HG02970 (cell line): ENCODE measurements around the gene GPX4.
A peak's percentile ranks its signal among the peaks of the same experiment; 100 is the strongest.

Experiments used
- ATAC-seq: cut with Tn5 transposase; IDR thresholded peaks from one replicate; pipeline ENCODE4 v1.9.1; 2021; ENCODE audit warnings: mild to moderate bottlenecking, moderate library complexity, moderate number of reproducible peaks; ENCODE audit not compliant: unreplicated experiment, low FRiP score

GPX4 gene

DNA sequence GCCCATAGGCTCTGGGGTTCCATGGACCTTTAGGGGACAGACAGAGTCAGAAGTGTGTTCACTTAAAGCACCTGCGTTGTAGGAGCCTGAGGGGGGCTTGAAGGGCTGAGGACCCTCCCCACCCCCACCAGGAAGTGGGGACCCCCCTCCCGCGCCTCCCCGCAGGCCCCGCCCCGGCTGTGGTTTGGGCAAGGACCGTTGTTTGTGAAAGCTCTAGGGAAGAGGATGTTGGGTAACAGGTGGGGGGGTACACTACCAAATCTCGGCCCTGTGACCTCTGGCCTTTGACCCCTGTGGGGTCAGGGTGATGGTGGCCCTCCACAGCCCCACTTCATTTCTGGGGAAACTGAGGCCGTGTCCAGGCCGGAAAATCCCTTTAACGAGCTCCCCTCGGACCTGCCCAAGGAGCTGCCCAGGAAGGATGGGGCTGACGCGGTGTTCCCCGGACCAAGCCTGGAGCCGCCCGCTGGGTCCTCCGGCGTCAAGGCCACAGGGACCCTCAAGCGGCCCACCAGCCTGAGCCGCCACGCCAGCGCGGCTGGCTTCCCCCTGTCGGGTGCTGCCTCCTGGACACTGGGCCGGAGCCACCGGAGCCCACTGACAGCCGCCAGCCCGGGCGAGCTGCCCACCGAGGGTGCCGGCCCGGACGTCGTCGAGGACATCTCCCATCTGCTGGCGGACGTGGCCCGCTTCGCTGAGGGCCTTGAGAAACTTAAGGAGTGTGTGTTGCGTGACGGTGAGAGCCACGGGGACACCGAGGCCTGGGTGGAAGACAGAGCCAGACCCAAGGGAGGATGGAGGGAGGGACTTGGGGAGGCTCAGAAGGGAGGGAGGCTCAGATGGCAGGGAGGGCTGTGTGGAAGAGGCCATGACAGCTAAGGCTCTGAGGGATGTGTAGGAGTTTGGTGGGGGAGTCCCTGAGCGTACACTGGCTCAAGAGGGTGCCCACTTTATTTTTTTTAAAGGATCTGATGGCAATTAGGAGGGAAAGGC is 35.5 kb upstream of the GPX4 start:
- ATAC-seq, result no peak

DNA sequence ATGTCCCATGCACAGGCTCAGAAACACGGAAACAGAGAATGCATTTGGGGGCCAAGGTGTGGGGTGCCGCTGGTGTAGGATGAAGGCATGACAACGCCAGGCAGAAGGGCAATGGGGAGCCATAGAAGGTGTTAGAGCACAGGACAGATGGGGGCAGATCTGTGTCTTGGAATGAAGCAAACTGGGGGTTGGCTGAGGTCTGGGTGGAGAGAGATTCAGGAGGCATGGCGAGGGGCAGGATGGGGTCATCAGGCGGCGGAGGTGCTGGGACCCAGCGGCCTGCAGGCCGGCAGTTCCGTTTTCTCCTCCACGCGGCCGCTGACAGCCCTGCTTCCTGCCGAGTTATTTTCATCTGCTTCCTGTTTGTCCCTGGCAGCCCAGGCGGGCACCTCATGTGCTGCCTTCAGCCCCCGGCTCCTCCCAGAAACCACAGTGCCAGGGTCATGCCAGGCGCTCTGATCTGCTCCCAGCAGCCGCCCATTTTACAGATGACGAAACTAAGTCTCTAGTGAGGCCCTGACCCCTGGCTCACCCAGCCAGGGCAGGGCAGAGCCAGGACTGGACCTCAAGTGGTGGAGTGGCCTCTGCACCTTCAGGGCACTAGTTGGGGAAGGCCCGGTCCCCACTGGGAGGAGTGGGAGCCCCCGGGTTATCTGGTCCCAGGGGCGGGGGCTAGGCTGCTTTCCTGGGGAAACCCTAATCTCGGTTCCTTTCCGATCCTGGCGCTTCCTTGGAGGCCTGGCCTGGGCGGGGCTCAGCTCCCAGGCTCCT is 34.6 kb upstream of the GPX4 start:
- ATAC-seq, result no peak

DNA sequence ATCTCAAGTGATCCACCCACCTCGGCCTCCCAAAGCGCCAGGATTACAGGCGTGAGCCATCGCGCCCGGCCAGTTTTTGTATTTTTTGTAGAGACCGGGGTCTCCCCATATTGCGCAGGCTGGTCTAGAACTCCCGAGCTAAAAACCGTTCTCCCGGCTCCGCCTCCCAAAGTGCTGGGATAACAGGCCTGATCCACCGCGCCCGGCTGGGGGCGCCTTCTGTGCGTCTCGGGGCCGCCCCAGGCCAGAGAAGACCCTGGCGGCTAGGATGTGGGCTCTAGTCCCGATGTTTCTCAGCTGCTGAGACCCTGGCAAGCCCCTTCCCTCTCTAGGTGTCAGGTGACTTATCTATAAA is 33.2 kb upstream of the GPX4 start:
- no peak for ATAC-seq

DNA sequence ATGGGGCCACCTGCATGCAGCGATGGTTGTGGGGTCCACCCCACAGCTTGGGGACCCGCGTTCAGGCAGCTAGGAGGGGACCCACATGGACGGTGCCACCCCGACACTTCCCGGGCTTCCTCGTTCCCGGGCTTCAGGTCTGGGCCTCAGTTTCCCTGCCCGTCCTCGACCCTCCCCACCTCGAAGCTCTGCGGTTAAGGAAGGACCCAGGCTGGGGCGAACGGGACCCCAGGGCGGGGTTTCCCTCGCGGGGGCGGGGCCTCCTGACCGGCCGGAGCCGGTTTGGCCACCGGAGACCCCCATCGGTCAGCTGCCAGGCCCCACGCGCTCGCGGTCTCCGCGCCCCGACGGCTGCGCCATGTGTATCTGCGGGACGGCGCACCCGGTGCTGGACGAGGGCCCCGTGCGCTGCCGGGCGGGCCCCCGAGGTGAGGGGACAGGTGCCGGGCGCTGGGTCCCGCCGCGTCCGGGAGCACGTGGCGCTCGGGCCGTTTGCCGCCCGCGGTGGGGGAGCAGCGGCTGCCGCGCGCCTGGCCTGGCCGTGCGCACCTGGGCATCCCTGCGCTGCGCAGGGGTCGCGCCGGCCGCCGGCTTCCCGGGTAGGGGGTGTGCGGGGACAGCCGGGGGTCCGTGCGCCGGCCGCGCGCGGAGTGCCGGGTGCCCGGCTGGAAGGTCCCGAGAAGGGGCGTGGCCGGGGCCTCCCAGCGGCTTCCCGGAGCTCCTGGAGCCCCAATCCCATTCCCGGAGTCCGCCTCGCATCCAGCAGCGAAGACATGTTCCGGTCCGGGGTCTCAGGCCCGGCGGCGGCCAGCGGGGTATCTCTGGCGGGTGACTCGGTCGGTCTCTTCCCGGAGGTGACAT is 32.6 kb upstream of the GPX4 start:
- no peak for ATAC-seq

DNA sequence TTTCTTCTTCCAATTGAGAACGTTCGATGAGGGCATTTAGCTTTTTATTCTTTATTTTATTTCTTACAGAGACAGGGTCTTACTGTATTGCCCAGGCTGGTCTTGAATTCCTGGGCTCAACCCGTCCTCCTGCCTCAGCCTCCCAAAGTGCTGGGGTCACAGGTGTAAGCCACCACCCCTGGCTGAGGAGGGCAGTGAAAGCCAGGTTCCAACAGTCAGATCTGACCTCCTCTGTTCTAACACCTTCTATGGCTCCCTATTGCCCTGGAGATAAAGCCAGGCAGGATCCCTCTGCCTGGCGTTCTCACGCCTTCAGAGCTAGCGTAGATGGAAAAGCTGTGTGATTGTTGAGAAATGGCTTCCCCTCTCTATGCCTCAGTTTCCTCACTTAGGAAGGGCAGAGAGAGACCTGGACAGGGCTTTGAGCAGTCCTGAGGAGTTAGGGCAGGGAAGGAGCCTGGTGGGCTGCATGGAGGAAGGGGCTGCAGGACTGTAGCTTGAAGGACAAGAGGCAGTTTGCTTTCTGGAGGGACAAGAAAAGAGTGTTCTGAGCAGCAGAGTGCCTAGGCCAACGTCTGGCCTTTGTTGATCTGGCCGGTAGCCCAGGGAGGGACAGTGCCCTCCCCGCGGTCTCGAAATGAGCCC is 31.3 kb upstream of the GPX4 start:
- no peak for ATAC-seq

DNA sequence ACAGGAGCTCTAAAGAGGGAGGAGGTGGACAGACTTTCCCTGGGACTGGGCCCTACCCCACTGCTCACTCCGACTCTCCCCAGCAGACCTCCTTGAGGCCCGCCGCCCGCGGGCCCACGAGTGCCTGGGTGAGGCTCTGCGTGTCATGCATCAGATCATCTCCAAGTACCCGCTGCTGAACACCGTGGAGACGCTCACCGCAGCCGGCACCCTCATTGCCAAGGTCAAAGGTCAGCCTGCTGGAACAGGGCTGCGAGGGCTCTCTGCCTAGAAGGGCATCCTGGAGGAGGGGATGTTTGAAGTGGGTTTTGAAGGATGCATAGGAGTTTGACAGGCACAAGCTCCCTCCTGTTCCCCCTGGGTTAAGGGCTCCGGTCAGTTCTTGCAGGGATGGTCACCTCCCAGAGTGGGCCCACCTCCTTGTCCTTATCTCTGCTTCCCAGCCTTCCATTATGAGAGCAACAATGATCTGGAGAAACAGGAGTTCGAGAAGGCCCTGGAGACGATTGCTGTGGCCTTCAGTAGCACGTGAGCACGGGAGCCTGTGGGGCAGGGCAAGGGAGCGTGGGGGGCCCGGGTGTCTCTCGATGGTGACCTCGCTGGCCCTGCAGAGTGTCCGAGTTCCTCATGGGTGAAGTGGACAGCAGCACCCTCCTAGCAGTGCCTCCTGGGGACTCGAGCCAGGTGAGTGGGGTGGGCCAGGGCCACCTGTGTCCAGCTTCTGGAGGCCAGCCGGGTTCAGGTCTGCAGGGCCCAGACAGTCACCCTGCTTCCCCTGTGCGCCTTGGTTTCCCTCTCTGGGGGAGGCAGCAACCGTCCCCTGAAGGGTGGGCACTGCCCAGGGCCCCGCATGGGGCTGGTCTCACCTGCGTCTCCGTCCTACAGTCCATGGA is 30.5 kb upstream of the GPX4 start:
- ATAC-seq, result no peak

DNA sequence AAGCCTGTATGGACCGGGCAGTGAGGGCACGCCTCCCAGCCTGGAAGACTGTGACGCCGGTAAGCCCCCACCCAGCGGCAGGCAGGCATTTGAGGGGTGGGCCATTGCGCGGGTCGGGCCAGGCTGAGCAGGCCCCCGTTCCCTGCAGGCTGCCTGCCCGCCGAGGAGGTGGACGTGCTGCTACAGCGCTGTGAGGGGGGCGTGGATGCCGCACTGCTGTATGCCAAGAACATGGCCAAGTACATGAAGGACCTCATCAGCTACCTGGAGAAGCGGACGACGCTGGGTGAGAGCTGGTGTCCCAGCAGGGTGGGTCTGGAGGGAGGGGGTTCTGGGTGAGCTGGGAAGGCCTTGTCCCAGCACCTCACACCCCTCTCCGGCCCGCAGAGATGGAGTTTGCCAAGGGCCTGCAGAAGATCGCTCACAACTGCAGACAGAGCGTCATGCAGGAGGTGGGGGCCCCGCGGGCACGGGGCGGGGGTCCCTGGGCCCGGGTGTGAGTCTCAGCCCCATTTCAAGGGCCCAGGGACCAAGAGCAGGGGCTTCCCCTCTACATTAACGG is 29.8 kb upstream of the GPX4 start:
- ATAC-seq, result no peak

DNA sequence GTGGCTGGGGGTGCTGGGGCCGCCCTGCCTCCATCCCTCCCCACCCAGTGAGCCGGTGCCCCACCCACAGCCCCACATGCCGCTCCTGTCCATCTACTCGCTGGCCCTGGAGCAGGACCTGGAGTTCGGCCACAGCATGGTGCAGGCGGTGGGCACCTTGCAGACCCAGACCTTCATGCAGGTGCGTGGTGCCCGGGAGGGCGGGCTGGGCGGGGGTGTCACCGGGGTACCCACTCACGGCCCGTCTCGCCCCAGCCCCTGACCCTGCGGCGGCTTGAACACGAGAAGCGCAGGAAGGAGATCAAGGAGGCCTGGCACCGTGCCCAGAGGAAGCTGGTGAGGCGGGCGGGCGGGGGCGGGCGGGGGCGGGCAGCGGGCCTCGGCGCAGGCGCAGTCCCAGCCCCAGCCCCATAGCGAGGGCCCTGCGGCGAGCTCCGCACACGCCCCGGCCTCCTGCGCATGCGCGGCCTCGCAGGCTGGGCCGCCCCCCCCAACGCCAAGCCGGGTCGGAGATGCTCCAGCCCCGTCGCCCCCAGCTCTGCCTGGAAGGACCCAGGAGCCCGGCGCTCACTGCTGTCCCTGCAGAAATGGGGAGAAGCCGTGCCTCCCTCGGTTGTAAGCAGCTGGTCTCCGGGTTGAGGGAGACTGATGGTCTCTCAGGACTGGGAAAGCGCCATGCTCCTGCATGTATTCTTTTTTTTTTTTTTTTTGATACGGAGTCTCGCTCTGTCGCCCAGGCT is 29.1 kb upstream of the GPX4 start:
- peak; percentile 43 for ATAC-seq

DNA sequence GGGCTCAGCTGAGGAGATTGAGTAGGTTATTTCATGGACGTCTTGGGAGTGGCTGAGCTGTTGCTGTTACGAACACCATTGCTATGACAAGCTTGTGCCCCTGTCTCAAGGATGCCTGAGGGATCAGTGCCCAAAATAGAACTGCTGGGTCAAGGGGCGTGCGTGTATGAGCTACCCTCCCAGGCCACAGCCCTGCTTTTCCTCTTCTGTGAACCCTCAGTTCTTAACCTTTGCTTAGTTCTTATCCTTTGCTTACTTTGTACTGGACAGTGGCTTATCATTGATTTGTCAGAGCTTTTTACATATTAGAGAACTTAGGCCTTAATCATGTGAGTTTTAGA is 27.8 kb upstream of the GPX4 start:
- no peak for ATAC-seq

DNA sequence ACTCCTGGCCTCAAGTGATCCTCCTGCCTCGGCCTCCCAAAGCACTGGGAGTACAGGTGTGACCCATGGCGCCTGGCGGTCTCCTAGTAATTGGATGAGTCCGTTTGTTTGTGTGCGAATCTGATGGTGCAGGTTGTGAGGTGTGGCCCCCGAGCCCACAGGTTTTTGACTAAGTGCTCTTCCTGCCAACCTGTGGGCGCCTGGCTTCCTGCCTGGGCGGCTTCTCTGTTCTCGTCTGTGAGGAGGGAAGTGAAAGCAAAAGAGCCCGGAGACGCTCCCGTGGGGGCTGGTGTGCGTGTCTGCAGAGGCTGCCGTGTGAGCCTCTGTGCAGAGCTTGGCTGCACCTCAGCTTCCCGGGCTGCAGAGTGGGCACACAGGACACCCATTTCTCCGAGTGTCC is 26.8 kb upstream of the GPX4 start:
- no peak for ATAC-seq

DNA sequence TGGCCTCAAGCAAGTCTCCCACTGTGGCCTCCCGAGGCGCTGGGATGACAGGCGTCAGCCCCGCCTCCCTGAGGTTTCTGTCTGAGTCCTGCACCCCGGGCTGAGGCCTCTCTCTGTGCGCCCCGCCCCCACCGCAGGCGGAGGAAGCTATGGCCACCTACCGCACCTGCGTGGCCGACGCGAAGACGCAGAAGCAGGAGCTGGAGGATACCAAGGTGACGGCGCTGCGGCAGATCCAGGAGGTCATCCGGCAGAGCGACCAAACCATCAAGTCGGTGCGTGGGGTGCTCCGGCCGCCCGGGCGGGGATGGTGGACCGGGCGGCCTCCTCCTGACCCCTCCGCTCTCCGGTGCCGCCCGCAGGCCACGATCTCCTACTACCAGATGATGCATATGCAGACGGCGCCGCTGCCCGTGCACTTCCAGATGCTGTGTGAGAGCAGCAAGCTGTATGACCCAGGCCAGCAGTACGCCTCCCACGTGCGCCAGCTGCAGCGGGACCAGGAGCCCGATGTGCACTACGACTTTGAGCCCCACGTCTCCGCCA is 24.2 kb upstream of the GPX4 start:
- ATAC-seq, result no peak

DNA sequence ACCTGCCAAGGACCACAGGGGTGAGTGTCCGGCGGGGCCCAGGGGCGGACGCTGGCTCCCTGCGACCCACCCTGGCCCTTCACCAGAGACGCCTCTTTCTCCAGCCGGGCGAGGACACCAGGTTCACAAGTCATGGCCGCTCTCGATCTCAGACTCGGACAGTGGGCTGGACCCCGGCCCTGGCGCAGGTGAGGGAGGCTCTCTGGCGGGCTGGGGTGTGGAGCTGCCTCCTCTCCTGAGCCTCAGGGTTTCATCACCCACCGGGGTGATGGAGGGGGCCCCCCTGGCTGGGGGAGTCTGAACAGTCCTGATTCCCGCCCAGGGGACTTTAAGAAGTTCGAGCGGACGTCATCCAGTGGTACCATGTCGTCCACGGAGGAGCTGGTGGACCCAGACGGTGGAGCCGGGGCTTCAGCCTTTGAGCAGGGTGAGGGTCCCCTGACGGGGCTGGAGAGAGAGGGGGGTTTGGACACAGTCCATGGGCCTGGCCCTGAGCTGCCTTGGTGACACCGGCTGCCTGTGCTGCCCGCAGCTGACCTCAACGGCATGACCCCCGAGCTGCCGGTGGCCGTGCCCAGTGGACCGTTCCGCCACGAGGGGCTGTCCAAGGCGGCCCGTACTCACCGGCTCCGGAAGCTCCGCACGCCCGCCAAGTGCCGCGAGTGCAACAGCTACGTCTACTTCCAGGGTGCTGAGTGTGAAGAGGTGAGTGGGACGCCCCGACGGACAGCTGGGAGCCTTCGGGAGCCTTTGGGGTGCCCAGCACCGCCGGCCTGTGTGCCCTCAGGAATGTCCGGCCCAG is 23.2 kb upstream of the GPX4 start:
- ATAC-seq, result no peak

DNA sequence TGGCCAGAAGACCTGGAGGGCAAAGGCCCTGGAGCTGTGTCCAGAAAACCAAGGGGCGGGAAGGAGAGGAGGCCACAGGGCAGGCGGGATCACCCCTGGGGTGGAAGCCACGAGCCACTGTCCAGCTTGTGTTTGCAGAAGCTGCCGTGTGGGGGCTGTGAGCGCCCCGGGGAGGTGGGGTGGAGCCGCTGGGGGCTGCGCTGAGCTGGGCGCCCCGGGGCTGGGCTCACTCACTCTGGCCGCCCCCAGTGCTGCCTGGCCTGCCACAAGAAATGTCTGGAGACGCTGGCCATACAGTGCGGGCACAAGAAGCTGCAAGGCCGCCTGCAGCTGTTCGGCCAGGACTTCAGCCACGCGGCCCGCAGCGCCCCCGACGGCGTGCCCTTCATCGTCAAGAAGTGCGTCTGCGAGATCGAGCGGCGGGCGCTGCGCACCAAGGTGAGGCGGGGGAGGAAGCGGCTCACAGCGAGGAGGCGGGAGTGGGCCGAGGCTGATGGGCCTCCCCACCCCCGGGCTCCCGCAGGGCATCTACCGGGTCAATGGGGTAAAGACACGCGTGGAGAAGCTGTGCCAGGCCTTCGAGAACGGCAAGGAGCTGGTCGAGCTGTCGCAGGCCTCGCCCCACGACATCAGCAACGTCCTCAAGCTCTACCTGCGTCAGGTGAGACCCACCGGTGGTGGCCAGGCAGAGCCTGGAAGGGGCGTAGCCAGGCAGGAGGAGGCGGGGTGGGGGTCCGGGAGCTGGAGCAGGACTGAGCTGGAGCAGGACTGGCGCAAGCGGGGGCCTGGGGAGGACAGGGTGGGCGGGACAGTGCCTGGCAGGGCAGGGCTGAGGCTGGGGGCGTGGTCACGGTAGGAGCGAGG is 22.3 kb upstream of the GPX4 start:
- no peak for ATAC-seq

DNA sequence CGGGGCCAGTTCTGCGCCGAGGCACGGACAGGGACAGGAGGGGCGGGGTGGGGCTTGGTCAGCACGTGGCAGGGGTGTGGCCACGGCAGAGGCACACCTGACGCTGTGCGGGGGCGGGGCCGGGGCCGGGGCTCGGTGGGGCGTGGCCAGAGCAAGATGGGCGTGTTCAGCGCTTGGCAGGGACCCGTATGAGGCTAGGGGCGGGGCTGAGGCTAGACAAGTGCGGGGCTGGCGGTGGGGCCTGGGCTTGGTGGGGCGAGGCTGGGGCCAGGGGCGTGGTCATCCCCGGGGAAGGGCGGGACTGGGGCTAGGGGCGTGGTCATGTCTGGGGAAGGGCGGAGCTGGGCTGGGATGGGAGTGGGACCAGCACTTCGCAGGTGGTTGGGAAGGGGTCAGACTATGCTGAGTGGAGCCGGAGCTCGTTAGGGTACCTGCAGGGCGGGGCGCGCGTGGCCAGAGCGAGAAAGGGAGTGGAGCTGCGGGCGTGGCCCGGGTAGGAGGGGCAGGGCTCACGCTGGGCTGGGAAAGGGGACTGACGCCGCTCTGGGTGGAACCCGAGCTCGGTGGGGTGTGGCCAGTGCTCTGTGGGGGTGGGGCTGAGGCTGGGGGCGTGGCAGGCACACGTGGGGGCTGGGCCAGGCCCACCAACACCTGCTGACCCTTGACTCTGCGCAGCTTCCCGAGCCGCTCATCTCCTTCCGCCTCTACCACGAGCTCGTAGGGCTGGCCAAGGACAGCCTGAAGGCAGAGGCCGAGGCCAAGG is 21.4 kb upstream of the GPX4 start:
- ATAC-seq, result no peak

DNA sequence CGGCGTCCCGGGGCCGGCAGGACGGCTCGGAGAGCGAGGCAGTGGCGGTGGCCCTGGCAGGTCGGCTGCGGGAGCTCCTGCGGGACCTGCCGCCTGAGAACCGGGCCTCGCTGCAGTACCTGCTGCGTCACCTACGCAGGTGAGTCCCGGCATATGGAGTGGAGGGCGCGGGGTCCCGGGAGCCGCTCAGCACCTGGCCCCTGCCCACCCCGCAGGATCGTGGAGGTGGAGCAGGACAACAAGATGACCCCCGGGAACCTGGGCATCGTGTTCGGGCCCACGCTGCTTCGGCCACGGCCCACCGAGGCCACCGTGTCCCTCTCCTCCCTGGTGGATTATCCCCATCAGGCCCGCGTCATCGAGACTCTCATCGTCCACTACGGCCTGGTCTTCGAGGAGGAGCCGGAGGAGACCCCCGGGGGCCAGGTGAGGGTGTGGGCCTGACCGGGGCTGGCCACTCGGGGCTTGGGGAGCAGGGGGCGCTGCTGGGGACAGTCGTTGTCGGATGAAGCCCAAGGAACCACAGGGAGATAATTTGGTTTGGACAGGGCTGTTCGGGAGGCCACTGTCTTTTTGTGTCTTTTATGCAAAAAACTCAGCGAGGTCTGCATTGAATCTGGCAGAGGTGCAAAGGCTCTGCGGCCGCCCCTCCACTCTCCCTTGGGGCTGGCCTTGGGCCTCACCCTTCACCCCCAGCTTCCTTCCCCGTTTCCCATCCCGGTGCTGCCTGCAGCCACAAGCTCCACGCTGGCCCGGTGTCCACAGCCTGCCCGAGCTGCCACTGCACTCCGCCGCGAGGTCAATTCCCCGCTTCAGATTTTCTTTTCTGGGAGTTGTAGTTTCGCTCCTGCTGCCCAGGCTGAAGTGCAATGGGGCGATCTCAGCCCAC is 20.6 kb upstream of the GPX4 start:
- no peak for ATAC-seq
